A549 (cell line): ENCODE measurements around the gene PPM1L. TPM values are rescaled to one million over a fixed set of nuclear protein-coding genes. Genes with fewer than 3 reads are reported as not detected.

Experiments
- ATAC-seq, 2 experiments: fragments of 200-7000 bp in 1 of 2; fragments of >200 bp in 1 of 2; cut with Nextera tagmentation in 1 of 2; cut with Tn5 transposase in 1 of 2; 3 replicates each; pipeline versions ENCODE4 v1.8.0 to v1.9.1; 2018 to 2020; ENCODE audit warnings: mild to moderate bottlenecking in 1 of 2, moderate library complexity in 1 of 2
- CTCF ChIA-PET: fragments of 300-600 bp; sonication (Branson Sonifier 250); formaldehyde crosslinking; extraction: SDS; loops from one replicate; lab custom pipeline; 2021; ENCODE audit warnings: antibody characterized with exemption, inconsistent platforms; lab: Yijun Ruan, JAX
- POLR2A ChIA-PET: fragments of 350-600 bp; formaldehyde crosslinking; extraction: SDS; loops from one replicate; lab custom pipeline; 2021; ENCODE audit warnings: antibody characterized with exemption, inconsistent platforms; lab: Yijun Ruan, JAX
- DNase-seq, 2 experiments: peaks; one replicate each; pipeline versions ENCODE4 v3.0.0 to v3.0.0-alpha.2; 2011 to 2016; ENCODE audit warnings: low read depth in 1 of 2, low spot score in 1 of 2
- FAIRE-seq: peaks from 2 replicates; lab custom pipeline; 2011; peaks lifted over from hg19 to GRCh38; lab: Jason Lieb, UNC
- H3K27ac ChIP-seq, 2 experiments: fragments of >200 bp; sonication (Bioruptor Twin); formaldehyde crosslinking; 3 replicates each; pipeline ENCODE4 v1.5.1; 2016 to 2017
- H3K4me1 ChIP-seq: fragments of >200 bp; sonication (Bioruptor Twin); formaldehyde crosslinking; 3 replicates; pipeline ENCODE4 v1.6.1; 2016
- H3K4me2 ChIP-seq: fragments of >200 bp; sonication (Bioruptor Twin); formaldehyde crosslinking; 3 replicates; pipeline ENCODE4 v1.6.1; 2016
- H3K4me3 ChIP-seq: fragments of >200 bp; sonication (Bioruptor Twin); formaldehyde crosslinking; 3 replicates; pipeline ENCODE4 v1.5.1; 2016
- H3K9me3 ChIP-seq: fragments of >200 bp; sonication (Bioruptor Twin); formaldehyde crosslinking; 3 replicates; pipeline ENCODE4 v1.6.1; 2016
- ATOH8 ChIP-seq: fragments of 250-450 bp; sonication (Bioruptor Pico); IDR thresholded peaks from 2 replicates; pipeline ENCODE4 v1.5.0; 2020; ENCODE audit warnings: low read depth, mild to moderate bottlenecking, moderate library complexity
- CEBPB ChIP-seq, 2 experiments: fragments of >200 bp in 1 of 2; sonication (Bioruptor Twin) in 1 of 2; formaldehyde crosslinking in 1 of 2; IDR thresholded peaks; 2 replicates each; pipeline ENCODE4 v1.6.1; 2012 to 2016
- GATA3 ChIP-seq: IDR thresholded peaks from 2 replicates; pipeline ENCODE4 v1.6.1; 2012; ENCODE audit warnings: borderline replicate concordance
- KDM5A ChIP-seq: fragments of 200-600 bp; sonication (generic); IDR thresholded peaks from 2 replicates; pipeline ENCODE4 v1.6.1; 2016; ENCODE audit warnings: antibody characterized with exemption, mild to moderate bottlenecking
- MAZ ChIP-seq: fragments of 150-350 bp; IDR thresholded peaks from 2 replicates; pipeline ENCODE4 v1.6.1; 2014; ENCODE audit warnings: antibody characterized with exemption, low read depth, low read length, borderline replicate concordance
- NPAS2 ChIP-seq: fragments of 250-450 bp; sonication (Bioruptor Pico); IDR thresholded peaks from 2 replicates; pipeline ENCODE4 v1.8.0; 2022; ENCODE audit warnings: mild to moderate bottlenecking, moderate library complexity, borderline replicate concordance
- POLR2AphosphoS2 ChIP-seq: conservative IDR thresholded peaks from 2 replicates; pipeline ENCODE4 v1.6.1; 2012; ENCODE audit warnings: low read length, improper control_type of control experiment, inconsistent platforms
- RARB ChIP-seq: fragments of 250-450 bp; sonication (Bioruptor Pico); IDR thresholded peaks from 2 replicates; pipeline ENCODE4 v1.8.0; 2021; ENCODE audit warnings: mild to moderate bottlenecking, moderate library complexity
- RNF2 ChIP-seq: fragments of 200-600 bp; sonication (generic); IDR thresholded peaks from 2 replicates; pipeline ENCODE4 v1.6.1; 2016; ENCODE audit warnings: low read depth, mild to moderate bottlenecking, antibody characterized with exemption, moderate library complexity, borderline replicate concordance
- SREBF2 ChIP-seq: fragments of 450-650 bp; IDR thresholded peaks from 2 replicates; pipeline ENCODE4 v1.6.1; 2014; ENCODE audit warnings: mild to moderate bottlenecking, moderate library complexity
- TFCP2L1 ChIP-seq: fragments of 250-450 bp; sonication (Bioruptor Pico); IDR thresholded peaks from 2 replicates; pipeline ENCODE4 v1.5.0; 2021; ENCODE audit warnings: mild to moderate bottlenecking
- ZNF302 ChIP-seq: fragments of 250-450 bp; sonication (Bioruptor Pico); IDR thresholded peaks from 2 replicates; pipeline ENCODE4 v1.9.0; 2021; ENCODE audit warnings: inconsistent platforms, mild to moderate bottlenecking, moderate library complexity
- WGBS: methylation state at CpG from one replicate; pipeline ENCODE4 v1.1.6; 2017; ENCODE audit errors: missing lambda C conversion rate; 5-methylcytosine and 5-hydroxymethylcytosine counted together
- polyA plus RNA-seq, 4 experiments: library from polyadenylated mRNA; depleted of rRNA in 3 of 4; stranded (reverse); fragments of >200 nt; fragmentation: RNase III in 1 of 4; extraction: RNeasy Plus Mini Kit Qiagen cat#74134 plus additional on column Dnase treatment in 1 of 4; gene quantifications; 2 replicates in 3 of 4; 3 replicates in 1 of 4; pipeline ENCODE4 v1.2.3, GENCODE V29; 2011 to 2017
- TF ChIP-seq, protein P1 (sequence below): fragments of 200-600 bp; sonication (generic); IDR thresholded peaks from 2 replicates; pipeline ENCODE4 v1.6.1; 2016; ENCODE audit warnings: antibody characterized with exemption, mild to moderate bottlenecking, moderate library complexity

The PPM1L gene
- polyA plus RNA-seq, 2 of the 4 experiments (the other 2 are of a cell fraction) = 0.27 to 0.45 TPM

- CTCF ChIA-PET = no interaction called here
- TF ChIP-seq CEBPB (IDR thresholded peaks at IDR 0.05) (no peak), GATA3 (no peak), POLR2AphosphoS2 (no peak)
- TF ChIP-seq, all 56 proteins: peak for 0
- Histone ChIP-seq H3K9me3 (no peaks in the 10 kb centered on the region), H3K4me3 (no peak overlapping the region), H3K4me2 (no peak overlapping the region), H3K4me1 (no peaks in the 10 kb centered on the region), H3K27ac (no peak overlapping the region)
- DNase-seq (no peak), ATAC-seq (no peak), FAIRE-seq (no peak)
- WGBS = 20% methylated on average over 1 of the region's 1 CpG
- POLR2A ChIA-PET = no interaction called here
Measured at GRCh38 chr3:160793722-160794252, 37.8 kb downstream of the PPM1L start.

- ChIA-PET CTCF (interaction anchor here (0.6 kb wide), 1 partner anchor 71 kb away, joined by 3 read pairs; no protein-coding TSS in a partner anchor), POLR2A (no interaction called here)
- DNase-seq (no peak), ATAC-seq (no peak), FAIRE-seq (no peak)
- WGBS = 30% methylated on average over 4 of the region's 4 CpGs
- TF ChIP-seq NPAS2 (CRISPR knock-in tag) (no peak), RARB (CRISPR knock-in tag) (no peak), ATOH8 (CRISPR knock-in tag) (no peak)
- TF ChIP-seq, protein P1, sequence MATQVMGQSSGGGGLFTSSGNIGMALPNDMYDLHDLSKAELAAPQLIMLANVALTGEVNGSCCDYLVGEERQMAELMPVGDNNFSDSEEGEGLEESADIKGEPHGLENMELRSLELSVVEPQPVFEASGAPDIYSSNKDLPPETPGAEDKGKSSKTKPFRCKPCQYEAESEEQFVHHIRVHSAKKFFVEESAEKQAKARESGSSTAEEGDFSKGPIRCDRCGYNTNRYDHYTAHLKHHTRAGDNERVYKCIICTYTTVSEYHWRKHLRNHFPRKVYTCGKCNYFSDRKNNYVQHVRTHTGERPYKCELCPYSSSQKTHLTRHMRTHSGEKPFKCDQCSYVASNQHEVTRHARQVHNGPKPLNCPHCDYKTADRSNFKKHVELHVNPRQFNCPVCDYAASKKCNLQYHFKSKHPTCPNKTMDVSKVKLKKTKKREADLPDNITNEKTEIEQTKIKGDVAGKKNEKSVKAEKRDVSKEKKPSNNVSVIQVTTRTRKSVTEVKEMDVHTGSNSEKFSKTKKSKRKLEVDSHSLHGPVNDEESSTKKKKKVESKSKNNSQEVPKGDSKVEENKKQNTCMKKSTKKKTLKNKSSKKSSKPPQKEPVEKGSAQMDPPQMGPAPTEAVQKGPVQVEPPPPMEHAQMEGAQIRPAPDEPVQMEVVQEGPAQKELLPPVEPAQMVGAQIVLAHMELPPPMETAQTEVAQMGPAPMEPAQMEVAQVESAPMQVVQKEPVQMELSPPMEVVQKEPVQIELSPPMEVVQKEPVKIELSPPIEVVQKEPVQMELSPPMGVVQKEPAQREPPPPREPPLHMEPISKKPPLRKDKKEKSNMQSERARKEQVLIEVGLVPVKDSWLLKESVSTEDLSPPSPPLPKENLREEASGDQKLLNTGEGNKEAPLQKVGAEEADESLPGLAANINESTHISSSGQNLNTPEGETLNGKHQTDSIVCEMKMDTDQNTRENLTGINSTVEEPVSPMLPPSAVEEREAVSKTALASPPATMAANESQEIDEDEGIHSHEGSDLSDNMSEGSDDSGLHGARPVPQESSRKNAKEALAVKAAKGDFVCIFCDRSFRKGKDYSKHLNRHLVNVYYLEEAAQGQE = no peak
- Histone ChIP-seq H3K4me1 (no peaks in the 10 kb centered on the region), H3K27ac (no peak overlapping the region), H3K4me3 (no peak overlapping the region), H3K9me3 (no peaks in the 10 kb centered on the region), H3K4me2 (no peak overlapping the region)
Measured at GRCh38 chr3:160796089-160796812, 40.2 kb downstream of the PPM1L start.

DNA sequence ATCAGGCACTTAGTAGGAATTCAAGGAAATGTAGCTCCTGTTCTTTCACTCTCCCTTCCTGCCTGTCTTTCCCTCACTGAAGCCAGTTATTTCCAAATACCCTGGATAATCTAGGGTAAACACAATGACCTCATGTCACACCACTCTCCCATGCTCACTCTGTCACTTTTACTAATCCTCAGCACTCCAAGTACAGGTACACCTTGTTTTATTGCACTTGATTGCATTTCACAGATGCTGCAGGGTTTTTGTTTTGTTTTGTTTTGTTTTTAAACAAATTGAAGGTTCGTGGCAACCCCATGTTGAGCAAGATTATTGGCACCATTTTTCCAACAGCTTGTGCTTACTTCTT lies 40.8 kb downstream of the PPM1L start:
- no peak overlapping the region for H3K4me3 ChIP-seq
- CTCF ChIA-PET = no interaction called here
- no peak for FAIRE-seq
- H3K9me3 ChIP-seq = no peaks in the 10 kb centered on the region
- ATAC-seq = no peak
- DNase-seq = no peak
- no peak for TF ChIP-seq RNF2
- no peak for TF ChIP-seq KDM5A
- TF ChIP-seq, protein P1 = no peak
- no peak for TF ChIP-seq SREBF2
- no peak for TF ChIP-seq TFCP2L1 (CRISPR knock-in tag)
- TF ChIP-seq ATOH8 (CRISPR knock-in tag) = no peak
- TF ChIP-seq ZNF302 (CRISPR knock-in tag) = no peak
- TF ChIP-seq CEBPB (IDR thresholded peaks at IDR 0.05) = no peak
- TF ChIP-seq MAZ = no peak
- H3K27ac ChIP-seq = no peak overlapping the region
- POLR2A ChIA-PET = no interaction called here
- 6% methylated on average over 1 of the region's 1 CpG for WGBS
- H3K4me2 ChIP-seq = no peak overlapping the region
- no peaks in the 10 kb centered on the region for H3K4me1 ChIP-seq
